GM18519 (cell line): ENCODE data around the gene MRPS23.

Source experiments
- ATAC-seq: cut with Tn5 transposase; IDR thresholded peaks from one replicate; pipeline ENCODE4 v1.9.1; 2021; ENCODE audit warnings: mild to moderate bottlenecking, moderate library complexity; ENCODE audit not compliant: unreplicated experiment, low FRiP score

MRPS23 gene

DNA sequence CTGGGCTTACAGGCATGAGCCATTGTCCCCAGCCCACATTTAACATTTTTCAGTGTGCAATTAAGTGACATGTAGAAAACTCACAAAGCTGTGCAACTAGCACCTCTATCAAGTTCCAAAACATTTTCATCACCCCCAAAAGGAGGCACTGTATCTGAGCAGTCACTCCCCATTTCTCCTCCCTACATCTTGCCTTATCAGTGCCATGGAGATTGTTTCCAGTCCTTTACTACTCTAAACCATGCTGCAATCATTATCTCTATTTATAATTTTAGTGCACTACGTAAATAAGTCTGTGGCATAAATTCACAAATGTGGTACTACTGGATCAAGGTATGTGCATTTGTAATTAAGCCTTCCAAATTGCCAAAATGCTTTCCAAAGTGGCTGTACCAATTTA lies 7.6 kb downstream of the MRPS23 start:
- no peak for ATAC-seq

DNA sequence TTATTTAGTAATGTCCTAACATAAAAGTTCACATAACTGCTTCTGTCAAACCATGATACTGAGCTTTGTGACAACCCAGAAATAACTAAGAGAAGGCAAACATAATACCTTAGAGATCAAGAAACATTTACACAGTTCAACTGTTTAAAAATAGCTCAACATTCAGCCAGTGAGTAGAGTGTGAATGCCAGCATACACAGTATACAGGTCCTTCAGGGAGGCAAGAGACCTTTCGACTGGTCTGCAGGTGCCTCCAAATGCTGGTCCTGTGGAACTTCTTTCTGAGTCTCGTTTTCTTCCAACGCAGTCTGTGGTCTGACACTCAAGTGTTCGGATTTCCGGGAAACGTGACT lies 10.3 kb downstream of the MRPS23 start:
- ATAC-seq = no peak

DNA sequence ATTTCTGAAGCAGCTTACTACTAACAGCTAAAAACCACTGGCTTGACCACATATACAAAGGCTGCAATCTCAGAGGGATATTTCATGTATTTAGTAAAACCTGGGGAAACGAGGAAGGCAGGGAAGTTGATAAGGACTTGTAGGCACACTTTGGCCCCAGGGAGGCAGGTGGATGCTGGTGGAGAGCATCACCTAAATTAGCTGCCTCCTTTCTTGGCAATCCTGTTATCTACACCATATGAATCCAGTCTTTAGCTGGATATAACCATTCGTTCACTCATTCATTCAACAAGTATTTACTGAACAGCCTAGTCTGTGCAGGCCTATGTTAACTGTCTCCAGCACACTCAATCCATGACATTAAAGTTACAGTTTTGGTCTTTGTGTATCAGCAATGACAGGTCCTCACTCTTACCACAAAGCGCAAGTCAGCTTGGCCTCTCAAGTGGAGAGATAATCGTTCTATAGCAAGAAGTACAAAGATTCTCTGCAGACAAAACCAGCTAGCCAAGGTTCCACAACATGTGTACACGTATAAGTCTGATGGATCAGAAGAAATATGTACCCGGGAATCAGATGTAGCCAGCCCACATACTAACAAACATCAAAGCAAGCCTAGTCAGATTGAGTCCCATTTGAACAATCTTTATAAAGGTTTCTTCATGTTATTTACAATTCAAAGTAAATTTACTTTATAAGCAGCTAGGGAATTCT lies 10.8 kb downstream of the MRPS23 start:
- no peak for ATAC-seq

DNA sequence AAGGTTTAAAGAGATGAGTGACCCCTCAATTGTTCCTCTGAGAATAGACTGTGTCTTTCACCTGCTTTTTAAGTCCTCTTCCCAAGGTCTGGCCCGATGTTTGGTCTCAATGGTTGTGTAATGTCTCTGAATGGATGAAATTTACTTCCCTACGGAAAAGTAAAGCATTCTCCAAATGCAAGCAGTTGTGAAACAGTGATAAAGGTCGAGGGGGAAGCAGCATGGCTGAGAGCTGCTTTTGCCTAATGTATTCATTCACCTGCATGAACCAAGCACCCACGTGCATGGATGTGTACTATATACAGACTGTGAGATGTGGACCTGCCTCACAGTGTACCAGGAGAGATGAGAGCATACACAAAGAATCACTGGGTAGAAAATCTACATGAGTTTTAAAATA lies 11.4 kb downstream of the MRPS23 start:
- no peak for ATAC-seq

DNA sequence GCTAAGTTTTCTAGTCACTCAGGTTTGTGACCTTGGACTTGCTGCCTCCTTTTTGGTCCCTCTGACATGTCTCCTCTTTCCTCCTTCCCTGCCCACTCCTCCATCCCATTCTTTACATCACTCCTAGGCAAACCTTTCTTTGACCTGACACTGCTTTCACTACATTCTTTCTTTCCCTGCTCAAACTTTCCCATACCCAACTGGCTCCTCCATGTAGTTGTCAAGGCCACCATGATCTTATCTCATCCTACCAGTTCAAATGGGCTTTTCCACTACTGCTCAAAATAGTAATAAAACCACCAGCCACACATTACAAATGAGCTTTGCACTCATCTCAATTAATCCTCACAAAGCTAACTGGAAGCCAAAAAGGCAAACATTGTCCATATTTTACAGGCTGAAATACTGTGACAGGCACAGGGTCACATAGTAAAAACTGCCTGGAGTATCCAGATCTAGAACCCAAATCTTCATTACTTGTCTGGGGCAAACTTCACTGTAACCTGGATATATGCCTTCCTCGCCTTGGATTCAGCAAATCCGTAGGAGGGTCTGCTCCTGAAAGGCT lies 14.4 kb downstream of the MRPS23 start:
- ATAC-seq = no peak

DNA sequence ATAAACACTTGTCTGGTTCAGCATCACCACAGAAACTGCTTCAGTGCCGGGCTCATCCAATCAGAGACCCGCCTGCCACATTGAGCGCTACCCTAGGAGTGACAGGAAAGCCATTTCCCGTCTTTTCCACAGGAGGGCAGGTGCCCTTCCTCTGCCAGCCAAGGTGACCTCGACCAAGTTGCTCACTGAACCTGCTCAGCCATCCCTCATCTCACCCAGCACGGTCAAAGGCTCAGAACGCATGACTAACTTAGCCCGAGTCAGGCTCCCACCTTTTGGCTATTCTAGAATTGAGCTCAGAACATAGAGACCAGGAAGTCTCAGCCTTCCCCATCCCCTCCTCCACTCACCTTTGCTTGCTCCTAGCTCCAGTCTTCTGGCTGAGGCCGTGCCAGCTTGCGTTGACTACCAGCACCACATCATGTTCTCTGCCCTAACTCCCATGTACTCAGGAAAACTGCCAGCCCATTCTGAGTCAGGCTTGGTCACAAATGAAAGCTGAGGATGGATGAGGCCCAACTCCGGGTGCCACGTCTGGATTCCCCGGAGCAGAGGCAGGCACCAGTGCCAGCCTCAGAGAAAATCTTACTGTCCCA lies 15.6 kb downstream of the MRPS23 start:
- ATAC-seq = no peak

DNA sequence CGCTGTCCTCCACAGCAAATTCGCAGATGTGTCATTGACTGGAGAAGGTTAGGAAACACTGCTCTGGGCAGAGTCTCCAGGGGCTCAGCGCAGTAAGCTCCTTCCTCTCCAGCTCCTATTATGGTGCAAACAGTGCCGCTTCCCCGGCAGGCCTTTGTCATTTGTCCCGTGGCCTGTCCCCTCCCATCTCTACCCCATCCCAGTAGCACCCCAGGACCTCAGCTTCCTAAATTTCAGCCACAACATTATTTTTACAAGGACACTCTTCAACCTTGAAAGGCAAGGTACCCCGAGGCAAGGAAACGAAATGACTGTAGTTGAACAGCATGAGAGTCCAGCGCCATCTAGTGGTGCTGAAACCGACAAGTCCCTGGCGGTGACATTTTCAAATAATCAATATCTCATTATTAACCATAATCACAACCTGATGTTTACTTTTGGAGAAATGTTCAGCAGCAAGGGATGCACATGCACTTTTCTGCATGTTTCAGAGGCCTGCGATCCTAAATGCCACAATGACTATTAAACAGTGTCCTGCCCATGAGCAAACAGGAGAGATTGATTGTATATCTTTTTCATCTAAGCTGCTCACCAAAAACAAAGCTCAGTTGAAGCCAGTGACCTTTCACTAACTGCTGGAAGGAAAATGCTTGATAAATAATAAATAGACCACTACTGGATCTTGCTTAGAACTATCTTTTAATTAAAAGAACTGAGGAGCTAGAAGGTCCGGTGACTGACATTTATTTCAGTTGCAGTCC lies 16.5 kb downstream of the MRPS23 start:
- ATAC-seq = no peak

DNA sequence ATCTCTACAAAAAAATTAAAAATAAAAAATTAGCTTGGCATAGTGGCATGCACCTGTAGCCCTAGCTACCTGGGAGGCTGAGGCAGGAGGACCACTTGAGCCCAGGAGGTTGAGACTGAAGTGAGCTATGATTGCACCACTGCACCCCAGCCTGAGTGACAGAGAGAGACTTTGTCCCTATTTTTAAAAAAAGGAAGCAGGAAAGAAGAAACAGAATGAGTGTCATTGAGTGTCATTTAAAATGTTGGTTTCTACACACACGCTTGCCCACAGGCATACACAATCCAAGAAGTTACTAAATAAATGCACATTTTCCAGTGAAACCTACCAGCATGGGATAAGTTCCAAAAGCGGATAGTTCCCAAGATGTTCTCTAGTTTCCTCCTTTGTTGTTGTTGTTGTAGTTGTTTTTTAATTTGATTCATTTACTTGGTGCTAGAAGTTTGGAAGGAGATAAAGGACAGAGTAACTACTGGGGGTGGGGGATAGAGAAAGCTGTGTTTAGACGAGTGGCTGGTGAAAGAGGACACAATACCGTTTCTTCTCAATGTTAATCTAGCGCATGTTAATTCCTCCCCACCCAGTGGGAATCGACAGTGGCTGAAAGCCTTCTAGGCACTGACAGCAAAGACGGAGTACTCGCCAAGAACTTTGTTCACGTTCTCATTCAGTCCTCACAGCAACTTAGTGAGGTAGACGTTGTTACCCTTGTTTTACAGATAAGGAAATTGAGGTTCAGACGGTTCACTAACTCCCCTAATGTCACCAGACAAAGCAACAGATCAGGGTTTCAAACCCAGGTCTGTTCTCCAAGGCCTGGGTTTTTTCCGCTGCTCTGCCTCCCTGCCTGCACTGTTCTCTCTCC lies 17.3 kb downstream of the MRPS23 start:
- ATAC-seq = no peak

DNA sequence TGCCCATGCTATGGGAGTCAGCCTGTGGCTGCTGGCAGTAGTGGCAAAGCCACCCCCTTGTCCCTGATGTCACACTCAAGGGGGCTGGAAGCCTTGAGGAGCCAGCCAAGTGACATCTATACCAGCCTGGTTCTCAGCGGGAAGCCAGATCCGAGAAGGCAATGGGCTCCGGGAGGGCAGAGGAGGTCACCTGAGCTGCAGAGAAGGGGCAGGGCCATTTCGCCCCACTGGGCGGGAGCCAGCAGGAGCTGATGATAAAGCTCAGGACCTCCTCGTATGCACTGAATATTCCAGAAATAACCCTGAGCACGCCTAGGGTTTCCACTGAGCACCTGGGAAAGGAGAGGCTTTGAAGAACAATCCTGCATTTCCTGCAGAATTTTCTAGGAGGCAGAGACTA lies 19.0 kb downstream of the MRPS23 start:
- ATAC-seq = no peak

DNA sequence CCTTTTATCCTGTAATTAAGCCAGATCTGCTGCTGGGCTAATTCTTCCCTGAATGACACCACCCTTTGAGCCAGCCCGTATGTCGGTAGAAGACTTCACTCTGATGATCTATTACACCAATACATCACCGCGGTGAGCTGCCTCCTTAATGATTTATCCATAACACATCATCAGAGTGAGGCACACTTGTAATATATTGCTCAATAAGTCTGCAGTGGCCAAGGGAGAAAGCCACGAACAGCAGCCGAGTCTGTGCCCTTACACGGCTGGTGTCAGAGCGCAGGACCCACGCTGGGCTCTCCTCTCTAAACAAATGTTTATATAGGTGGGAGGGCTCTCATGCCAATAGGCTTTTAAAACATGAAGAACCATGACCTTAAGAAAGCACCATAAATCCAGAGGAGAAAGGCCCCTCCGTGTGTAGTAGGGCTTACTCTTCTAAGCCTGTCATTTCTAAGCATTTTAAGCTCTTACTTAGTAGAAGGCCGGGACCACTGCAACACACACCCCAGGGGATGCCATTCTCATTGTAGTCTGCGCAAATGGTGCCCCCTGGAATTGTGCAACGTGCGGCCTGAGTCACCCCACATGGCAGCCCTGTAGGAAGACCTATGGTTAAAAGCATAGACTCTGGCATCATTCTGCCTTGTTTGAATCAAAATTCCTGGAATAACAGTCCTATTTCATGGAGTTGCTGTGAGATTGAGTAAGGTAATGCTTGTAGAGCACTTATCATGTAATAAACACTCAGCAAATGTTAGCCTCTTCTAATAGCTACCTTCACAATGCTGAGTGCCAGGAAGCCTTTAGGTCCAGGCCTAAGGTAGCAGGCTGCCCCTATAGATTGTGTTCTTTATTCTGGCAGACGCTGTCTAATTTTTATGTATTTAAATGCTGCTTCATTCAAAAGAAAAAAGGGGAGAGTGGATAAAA lies 26.1 kb downstream of the MRPS23 start:
- no peak for ATAC-seq

DNA sequence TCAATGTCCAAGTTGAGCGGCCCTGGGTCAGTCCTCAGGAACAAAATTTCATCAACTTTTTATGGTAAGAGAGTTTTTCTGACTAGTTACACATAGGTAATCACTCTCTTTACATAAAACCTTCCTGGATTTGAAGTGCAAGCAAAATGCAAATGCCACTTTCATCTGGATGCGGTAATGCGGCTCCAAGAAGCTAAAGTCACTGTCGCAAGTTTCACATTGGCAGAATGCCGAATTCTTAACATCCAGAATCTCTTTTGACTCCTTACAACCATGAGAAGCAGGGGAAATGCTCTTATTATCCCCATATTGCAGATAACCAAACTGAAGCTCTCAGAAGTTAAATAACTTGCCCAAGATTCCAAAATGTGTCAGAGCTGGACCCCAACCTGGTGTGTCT lies 30.0 kb downstream of the MRPS23 start:
- ATAC-seq = no peak

DNA sequence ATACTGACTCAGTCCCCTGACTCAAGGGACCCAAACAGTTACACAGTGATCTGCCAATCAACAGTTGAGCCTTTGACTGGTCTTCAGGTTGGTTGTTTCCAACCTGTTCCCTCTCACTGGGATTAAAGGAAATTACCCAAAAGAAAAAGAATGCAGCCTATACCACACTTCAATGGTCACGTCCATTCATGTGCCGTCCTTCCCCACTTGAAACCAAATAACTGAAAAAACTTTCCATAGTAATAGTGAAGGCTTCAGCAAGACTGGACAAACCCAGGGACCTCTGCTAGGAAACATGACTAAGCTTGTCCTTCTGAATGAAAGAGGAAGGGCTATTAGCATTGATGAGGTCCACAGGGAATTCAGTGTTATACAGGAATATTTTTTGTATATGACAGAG lies 30.6 kb downstream of the MRPS23 start:
- ATAC-seq = no peak

DNA sequence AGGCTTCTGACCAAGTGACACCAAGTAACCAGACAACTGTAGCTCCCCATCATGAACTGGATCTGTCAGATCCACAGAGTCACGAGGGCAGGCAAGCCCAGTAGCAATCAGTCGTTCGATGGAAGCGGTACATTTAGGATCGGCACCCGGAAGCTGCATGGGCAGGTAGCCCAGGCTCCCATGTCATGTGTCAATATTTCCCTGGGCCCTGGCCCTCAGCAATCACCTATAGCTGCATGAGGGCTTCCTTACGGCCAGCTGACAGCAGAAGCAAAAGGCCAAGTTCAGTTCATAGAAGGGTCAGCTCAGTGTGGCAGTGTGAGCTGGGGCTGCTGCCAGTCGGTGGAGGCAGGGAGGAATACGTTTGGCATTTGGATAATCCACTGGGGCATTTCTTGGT lies 31.8 kb downstream of the MRPS23 start:
- ATAC-seq = no peak

DNA sequence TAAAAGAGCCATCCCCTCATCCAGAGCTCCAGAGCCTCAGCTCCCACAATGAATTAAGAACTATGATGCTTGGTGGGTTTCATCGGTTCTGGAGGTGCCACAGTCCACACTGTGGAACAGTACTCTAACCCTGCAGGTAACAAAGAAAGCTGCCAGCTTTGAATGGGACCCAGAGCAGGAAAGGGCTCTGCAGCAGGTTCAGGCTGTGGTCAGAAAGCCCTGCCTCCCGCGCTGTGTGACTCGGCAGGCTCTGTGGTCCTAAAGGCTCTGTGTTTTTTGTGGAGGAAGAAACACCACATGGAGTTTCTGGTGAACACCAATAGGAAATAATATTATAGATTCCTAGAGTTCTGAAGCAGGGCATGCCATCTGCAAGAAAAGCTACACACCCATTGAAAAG lies 32.5 kb downstream of the MRPS23 start:
- ATAC-seq = no peak

DNA sequence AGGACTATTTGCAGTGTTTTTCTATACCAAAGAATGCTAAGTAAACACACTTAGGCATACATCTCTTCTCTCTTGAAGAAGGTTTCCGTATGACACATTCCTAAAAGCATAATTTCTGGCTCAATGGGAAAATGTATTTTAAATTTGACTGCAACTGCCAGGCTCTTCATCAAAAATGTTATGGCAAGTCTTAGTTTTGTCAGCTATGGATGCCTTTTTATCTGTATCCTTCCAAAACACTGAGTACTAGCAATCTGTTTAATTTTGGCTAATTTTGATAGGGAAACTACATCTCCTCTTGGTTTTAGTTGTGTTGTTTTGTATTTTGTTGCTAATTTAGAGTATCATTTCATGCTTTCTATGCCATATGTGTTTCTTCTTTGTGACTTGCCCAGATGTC lies 35.4 kb downstream of the MRPS23 start:
- ATAC-seq = no peak

DNA sequence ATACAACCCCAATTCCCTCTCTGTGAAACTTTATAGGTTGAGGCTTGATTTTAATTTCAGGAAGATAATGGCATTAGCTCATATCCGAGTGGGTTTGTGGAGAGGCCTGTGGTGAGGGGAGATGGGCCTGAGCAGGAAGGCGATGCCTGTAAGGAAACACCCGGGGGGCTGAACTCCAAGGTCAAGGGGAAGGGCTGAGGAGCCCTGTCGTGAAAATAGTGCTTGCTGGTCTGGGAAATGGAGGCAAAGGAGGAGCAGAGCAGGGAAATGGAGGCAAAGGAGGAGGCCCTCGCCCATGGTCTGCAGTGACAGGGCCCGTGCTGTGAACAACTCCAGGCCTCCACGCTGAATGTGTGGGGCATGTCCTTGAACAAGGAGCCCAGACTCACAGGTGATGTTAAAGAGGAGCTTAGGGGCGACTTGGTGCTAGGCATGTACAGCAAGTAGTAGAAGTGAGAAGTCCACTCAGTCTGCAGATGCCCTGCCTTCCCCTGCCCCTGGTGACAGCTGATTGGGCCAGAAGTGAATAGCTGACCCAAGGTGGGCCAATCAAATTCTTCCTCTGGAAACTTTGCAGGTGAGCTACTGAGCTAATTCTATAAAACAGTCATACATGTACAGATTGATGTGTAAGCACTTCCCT lies 38.1 kb downstream of the MRPS23 start:
- ATAC-seq = no peak

DNA sequence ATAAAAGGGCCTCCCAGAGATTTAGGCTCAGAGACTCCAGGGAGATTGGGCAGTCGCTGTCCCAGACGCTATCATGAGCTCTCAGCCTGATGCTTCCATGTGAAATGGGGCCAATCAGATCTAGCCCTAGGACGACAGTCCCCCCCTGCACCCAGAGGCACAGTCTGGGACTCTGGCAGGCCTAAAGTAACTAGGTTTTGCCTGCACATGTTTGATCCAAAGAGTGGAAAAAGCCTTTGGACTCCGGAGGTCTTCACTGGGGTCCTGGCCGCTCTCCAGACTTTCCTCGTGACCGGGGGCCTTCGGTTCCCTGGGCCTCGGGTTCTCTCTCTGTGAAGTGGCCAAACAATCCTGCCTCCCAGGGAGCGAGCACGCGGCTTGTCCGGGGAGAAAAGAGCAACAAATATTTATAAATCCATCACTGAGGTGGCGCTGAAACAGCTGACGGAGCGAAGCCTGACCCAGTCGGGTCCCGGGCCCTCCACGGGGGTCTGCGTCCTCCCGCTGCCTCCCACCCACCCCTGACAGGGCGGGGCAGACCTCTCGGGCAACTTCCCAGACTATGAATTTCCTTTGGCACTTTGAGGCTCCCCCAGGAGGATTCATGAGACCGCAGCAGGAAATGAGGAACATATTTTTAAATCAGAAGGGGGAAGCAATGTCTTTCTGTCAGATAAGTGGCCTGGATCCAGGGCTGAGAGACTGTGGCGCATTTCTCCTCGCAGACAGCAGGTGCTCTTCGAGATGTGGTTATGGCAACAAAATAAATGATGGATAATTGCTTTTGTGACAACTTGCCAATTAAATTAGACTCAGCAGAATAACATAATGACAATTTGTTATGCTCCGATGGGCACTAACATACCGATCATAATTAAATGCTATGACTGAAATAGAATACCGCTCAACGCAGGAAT lies 38.9 kb downstream of the MRPS23 start:
- ATAC-seq = no peak

DNA sequence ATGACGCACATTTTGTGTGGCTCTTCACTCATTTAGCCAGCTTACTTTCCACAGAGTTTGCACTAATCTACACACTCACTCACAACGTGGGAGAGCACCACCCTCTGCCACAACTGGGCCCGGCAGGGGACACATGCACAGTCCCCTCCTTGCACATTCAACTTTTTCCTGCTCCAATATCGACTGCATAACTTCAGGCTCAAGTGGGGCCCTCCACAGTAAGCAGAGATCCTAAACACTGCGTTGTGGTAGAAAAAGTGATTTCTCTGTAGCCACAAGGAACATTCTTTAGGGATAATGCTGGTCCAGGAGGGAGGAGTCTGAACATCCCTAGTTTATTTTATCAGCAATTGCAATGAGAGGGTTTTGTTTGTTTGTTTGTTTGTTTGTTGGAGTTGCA lies 40.0 kb downstream of the MRPS23 start:
- no peak for ATAC-seq
